ENCODE results near the gene KCNA5.

Gene KCNA5

GRCh38 chr12:5027046-5027821 lies 16.4 kb upstream of the KCNA5 start:
- no peak for DNase-seq (ENCODE audit: low read depth)

- DNase-seq (ENCODE audit: low read depth): no peak
Measured at GRCh38 chr12:5030066-5030465, 13.6 kb upstream of the KCNA5 start.

GRCh38 chr12:5031242-5031641 lies 12.4 kb upstream of the KCNA5 start:
- no peak for DNase-seq (ENCODE audit: low read depth)

- DNase-seq (ENCODE audit: low read depth): no peak
Measured at GRCh38 chr12:5031958-5032357, 11.7 kb upstream of the KCNA5 start.

GRCh38 chr12:5032821-5033220 lies 10.9 kb upstream of the KCNA5 start:
- no peak for DNase-seq (ENCODE audit: low read depth)

GRCh38 chr12:5033883-5034282 lies 9.8 kb upstream of the KCNA5 start:
- no peak for DNase-seq (ENCODE audit: low read depth)

- DNase-seq (ENCODE audit: low read depth): no peak
Measured at GRCh38 chr12:5034603-5035002, 9.1 kb upstream of the KCNA5 start.

GRCh38 chr12:5035618-5036017 lies 8.1 kb upstream of the KCNA5 start:
- no peak for DNase-seq (ENCODE audit: low read depth)

GRCh38 chr12:5036031-5036430 lies 7.6 kb upstream of the KCNA5 start:
- DNase-seq (ENCODE audit: low read depth): no peak

- no peak for DNase-seq (ENCODE audit: low read depth)
Measured at GRCh38 chr12:5037795-5038357, 5.8 kb upstream of the KCNA5 start.

GRCh38 chr12:5038781-5039311 lies 4.8 kb upstream of the KCNA5 start:
- no peak for DNase-seq (ENCODE audit: low read depth)

- no peak for DNase-seq (ENCODE audit: low read depth)
Measured at GRCh38 chr12:5039815-5040214, 3.9 kb upstream of the KCNA5 start.

GRCh38 chr12:5040368-5040767 lies 3.3 kb upstream of the KCNA5 start:
- no peak for DNase-seq (ENCODE audit: low read depth)

- no peak for DNase-seq (ENCODE audit: low read depth)
Measured at GRCh38 chr12:5044420-5045295, 979 bp downstream of the KCNA5 start.

- no peak for DNase-seq (ENCODE audit: low read depth)
Measured at GRCh38 chr12:5047094-5047493, 3.4 kb downstream of the KCNA5 start.

- DNase-seq (ENCODE audit: low read depth): no peak
Measured at GRCh38 chr12:5047729-5048128, 4.0 kb downstream of the KCNA5 start.

GRCh38 chr12:5050542-5050941 lies 6.9 kb downstream of the KCNA5 start:
- no peak for DNase-seq (ENCODE audit: low read depth)

GRCh38 chr12:5051334-5051733 lies 7.7 kb downstream of the KCNA5 start:
- no peak for DNase-seq (ENCODE audit: low read depth)

GRCh38 chr12:5051913-5052312 lies 8.2 kb downstream of the KCNA5 start:
- no peak for DNase-seq (ENCODE audit: low read depth)

- DNase-seq (ENCODE audit: low read depth): no peak
Measured at GRCh38 chr12:5052348-5052747, 8.7 kb downstream of the KCNA5 start.

GRCh38 chr12:5059358-5059757 lies 15.7 kb downstream of the KCNA5 start:
- no peak for DNase-seq (ENCODE audit: low read depth)

GRCh38 chr12:5060958-5061357 lies 17.3 kb downstream of the KCNA5 start:
- no peak for DNase-seq (ENCODE audit: low read depth)

- DNase-seq (ENCODE audit: low read depth): no peak
Measured at GRCh38 chr12:5063149-5063548, 19.5 kb downstream of the KCNA5 start.

All from stimulated activated CD4-positive, alpha-beta T cell treated with anti-CD3 and anti-CD28 coated beads, Interleukin-2, amount 100 ng/mL, for 4 hours (primary cell).